Measurements from ENCODE around the gene CBX6. TPM values are rescaled to one million over a fixed set of nuclear protein-coding genes. Genes with fewer than 3 reads are reported as not detected.

CBX6 gene
- total and polyA plus RNA-seq, 10 of the 15 experiments (the other 5 are each of a cell fraction or from before 2014, with no cell fraction given) = 3.6 to 142 (median 37.4) TPM

DNA sequence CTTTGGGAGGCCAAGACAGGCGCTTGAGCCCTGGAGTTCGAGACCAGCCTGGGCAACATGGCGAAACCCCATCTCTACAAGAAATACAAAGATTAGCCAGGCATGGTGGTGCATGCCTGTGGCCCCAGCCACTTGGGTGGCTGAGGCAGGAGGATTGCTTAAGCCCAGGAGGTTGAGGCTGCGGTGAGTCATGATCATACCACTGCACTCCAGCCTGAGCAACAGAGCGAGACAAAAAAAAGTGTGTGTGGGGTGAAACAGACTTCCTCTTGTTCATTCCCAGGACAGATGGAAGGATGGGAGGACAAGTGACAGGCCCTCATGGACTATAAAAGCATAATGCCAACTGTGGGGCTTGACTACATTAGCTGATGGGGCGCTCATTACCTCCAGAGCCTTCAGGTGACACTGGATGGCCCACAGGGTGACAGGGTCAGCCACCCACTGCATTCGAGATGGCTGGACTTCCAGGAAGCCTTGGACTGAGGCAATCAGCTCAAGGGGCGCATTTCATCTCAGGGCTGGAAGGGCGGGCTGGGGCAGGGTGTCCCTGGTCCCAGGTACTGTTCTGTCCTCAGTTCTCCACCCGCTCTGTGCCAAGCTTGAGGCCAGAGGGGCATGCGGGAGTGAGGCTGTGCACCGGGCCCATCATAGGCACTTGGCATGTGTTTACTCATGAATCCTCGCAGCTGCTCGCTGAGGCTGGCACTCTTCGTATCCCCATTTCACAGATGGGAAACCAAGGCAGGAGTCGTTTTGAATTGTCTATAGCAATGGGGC, 40.7 kb downstream of the CBX6 start (continued):
- TF ChIP-seq PRDM15 (CRISPR knock-in tag; IDR thresholded peaks at IDR 0.05) (no peak), EED (IDR thresholded peaks at IDR 0.05; ENCODE audit: low read depth) (no peak), CHD1 (IDR thresholded peaks at IDR 0.05; ENCODE audit: low read depth, low read length) (no peak), NR2C1 (IDR thresholded peaks at IDR 0.05) (no peak), RB1 (IDR thresholded peaks at IDR 0.05; ENCODE audit: borderline replicate concordance) (no peak)

DNA sequence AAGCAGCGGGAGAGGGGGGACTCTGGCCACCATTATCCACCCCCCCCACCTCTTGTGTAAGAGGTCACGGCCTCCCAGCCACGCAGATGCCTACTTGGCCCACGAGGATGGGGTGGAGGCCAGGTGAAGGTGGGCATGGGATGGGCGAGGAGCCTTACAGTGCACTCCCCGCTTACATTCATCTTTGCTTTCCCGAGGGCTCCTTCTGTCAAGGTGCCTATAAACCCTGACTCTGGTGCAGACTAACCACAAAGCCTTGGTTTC, 41.2 kb downstream of the CBX6 start:
- Histone ChIP-seq H3K36me3 (ENCODE audit: control insufficient read depth in 2 of 2, insufficient read depth in 2 of 2, low read length in 1 of 2) (no peaks in the 10 kb centered on the region), H3K27me3 (replicated peaks in 1 of 2; ENCODE audit: control insufficient read depth in 2 of 2, insufficient read depth in 2 of 2, low read length in 1 of 2) (no peaks in the 10 kb centered on the region), H2AFZ (ENCODE audit: control insufficient read depth, low read depth, low read length) (no peak overlapping the region), H3K4me2 (ENCODE audit: control insufficient read depth, insufficient read depth) (no peak overlapping the region), H3K27ac (ENCODE audit: control insufficient read depth, insufficient read depth) (no peak overlapping the region), H3K9me3 (replicated peaks; ENCODE audit: control insufficient read depth, insufficient read depth, low read length) (no peaks in the 10 kb centered on the region), H4K20me1 (ENCODE audit: control insufficient read depth, insufficient read depth) (no peaks in the 10 kb centered on the region), H3K79me2 (ENCODE audit: control insufficient read depth, insufficient read depth, low read length) (no peaks in the 10 kb centered on the region), H3K4me3 (no peak overlapping the region), H3K9ac (ENCODE audit: control insufficient read depth, insufficient read depth, low read length) (no peak overlapping the region), H3K4me1 (ENCODE audit: control insufficient read depth, insufficient read depth, low read length) (no peaks in the 10 kb centered on the region)
- BruUV-seq (replicated peaks) = no TSS peak
- DNase-seq (ENCODE audit: low read depth, low spot score) (no peak), FAIRE-seq (no peak), ATAC-seq (no peak)
- 26% methylated on average over 7 of the region's 7 CpGs for WGBS (ENCODE audit: insufficient coverage, insufficient replicate concordance, low lambda C conversion rate, missing lambda C conversion rate)
- SMC1A ChIA-PET (ENCODE audit: uncharacterized antibody, unreplicated experiment) = no interaction called here
- in situ Hi-C loops (cut with MboI) (no loop called here), intact Hi-C loops (cut with micrococcal nuclease; ENCODE audit: unreplicated experiment) (no loop called here)
- CTCF ChIA-PET = no interaction called here
- RAD21 ChIA-PET (ENCODE audit: unreplicated experiment) = no interaction called here
- POLR2A ChIA-PET = no interaction called here
- TF ChIP-seq RBBP5 (conservative IDR thresholded peaks at IDR 0.05) (no peak), RELB (IDR thresholded peaks at IDR 0.05; ENCODE audit: low read depth) (no peak), IKZF1 (conservative IDR thresholded peaks at IDR 0.05) (no peak), ZNF217 (IDR thresholded peaks at IDR 0.05) (no peak), NKRF (conservative IDR thresholded peaks at IDR 0.05) (no peak)
- TF ChIP-seq, protein P1, sequence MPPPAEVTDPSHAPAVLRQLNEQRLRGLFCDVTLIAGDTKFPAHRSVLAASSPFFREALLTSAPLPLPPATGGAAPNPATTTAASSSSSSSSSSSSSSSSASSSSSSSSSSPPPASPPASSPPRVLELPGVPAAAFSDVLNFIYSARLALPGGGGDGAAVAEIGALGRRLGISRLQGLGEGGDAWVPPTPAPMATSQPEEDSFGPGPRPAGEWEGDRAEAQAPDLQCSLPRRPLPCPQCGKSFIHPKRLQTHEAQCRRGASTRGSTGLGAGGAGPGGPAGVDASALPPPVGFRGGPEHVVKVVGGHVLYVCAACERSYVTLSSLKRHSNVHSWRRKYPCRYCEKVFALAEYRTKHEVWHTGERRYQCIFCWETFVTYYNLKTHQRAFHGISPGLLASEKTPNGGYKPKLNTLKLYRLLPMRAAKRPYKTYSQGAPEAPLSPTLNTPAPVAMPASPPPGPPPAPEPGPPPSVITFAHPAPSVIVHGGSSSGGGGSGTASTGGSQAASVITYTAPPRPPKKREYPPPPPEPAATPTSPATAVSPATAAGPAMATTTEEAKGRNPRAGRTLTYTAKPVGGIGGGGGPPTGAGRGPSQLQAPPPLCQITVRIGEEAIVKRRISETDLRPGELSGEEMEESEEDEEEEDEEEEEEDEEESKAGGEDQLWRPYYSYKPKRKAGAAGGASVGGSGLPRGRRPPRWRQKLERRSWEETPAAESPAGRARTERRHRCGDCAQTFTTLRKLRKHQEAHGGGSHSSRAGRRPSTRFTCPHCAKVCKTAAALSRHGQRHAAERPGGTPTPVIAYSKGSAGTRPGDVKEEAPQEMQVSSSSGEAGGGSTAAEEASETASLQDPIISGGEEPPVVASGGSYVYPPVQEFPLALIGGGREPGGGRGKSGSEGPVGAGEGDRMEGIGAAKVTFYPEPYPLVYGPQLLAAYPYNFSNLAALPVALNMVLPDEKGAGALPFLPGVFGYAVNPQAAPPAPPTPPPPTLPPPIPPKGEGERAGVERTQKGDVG (CRISPR knock-in tag; IDR thresholded peaks at IDR 0.05) = no peak
